IMR-90 (cell line): ENCODE results near the gene MTIF3.

ENCODE experiments used
- BHLHE40 ChIP-seq: fragments of 150-350 bp; IDR thresholded peaks from 2 replicates; pipeline ENCODE4 v1.6.1; 2016; ENCODE audit warnings: mild to moderate bottlenecking, low read depth, low read length
- CEBPB ChIP-seq: IDR thresholded peaks from 2 replicates; pipeline ENCODE4 v1.6.1; 2012; ENCODE audit warnings: low read depth, low read length, improper control_type of control experiment
- CTCF ChIP-seq: conservative IDR thresholded peaks from 2 replicates; pipeline ENCODE4 v1.5.1; 2012; ENCODE audit warnings: mild to moderate bottlenecking, low read depth, low read length, improper control_type of control experiment
- FOS ChIP-seq: fragments of 150-350 bp; IDR thresholded peaks from 2 replicates; pipeline ENCODE4 v1.6.1; 2016; ENCODE audit warnings: low read depth, low read length
- MAFK ChIP-seq: IDR thresholded peaks from 2 replicates; pipeline ENCODE4 v1.6.1; 2012; ENCODE audit warnings: low read depth, low read length, improper control_type of control experiment
- MAZ ChIP-seq: IDR thresholded peaks from 2 replicates; pipeline ENCODE4 v1.6.1; 2012; ENCODE audit warnings: low read depth, mild to moderate bottlenecking, low read length, improper control_type of control experiment, moderate library complexity, borderline replicate concordance
- POLR2A ChIP-seq: IDR thresholded peaks from 2 replicates; pipeline ENCODE4 v1.6.1; 2012; ENCODE audit warnings: mild to moderate bottlenecking, low read depth, low read length
- RAD21 ChIP-seq: IDR thresholded peaks from 2 replicates; pipeline ENCODE4 v1.6.1; 2012; ENCODE audit warnings: low read length, improper control_type of control experiment
- RCOR1 ChIP-seq: IDR thresholded peaks from 2 replicates; pipeline ENCODE4 v1.6.1; 2012; ENCODE audit warnings: mild to moderate bottlenecking, low read length, improper control_type of control experiment; ENCODE audit not compliant: insufficient replicate concordance
- RFX5 ChIP-seq: IDR thresholded peaks from 2 replicates; pipeline ENCODE4 v1.8.0; 2012; ENCODE audit warnings: low read depth, mild to moderate bottlenecking, low read length, moderate library complexity
- SMC3 ChIP-seq: fragments of 150-350 bp; IDR thresholded peaks from 2 replicates; pipeline ENCODE4 v1.6.1; 2016; ENCODE audit warnings: low read depth, mild to moderate bottlenecking, antibody characterized with exemption, low read length, moderate library complexity
- TF ChIP-seq, protein P1 (sequence below): fragments of 150-350 bp; IDR thresholded peaks from 2 replicates; pipeline ENCODE4 v1.6.1; 2017; ENCODE audit warnings: mild to moderate bottlenecking, antibody characterized with exemption, low read length, low read depth
- TF ChIP-seq, protein P2 (sequence below): fragments of 150-350 bp; IDR thresholded peaks from 2 replicates; pipeline ENCODE4 v1.6.1; 2016; ENCODE audit warnings: low read depth, mild to moderate bottlenecking, low read length, moderate library complexity, borderline replicate concordance

DNA sequence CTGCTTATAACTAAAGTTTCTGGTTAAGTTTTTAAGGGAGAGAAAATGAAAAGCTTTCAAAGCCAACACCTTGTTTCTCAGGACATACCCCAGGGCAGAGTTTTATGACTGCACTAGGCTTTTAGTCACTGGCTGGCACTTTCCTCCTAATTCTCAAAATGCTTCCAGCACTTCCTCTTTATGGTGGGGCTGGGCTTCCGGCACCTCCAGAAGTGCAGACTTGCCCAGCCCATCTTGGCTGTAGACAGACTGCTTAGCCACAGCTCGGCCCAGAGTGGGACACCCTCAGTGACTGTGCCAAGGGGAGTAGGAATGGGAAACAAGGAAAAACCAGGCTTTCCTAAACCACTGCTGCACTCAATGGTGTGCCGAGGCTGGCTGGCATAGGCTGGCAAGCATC, 49.2 kb downstream of the MTIF3 start:
- TF ChIP-seq POLR2A (no peak), RCOR1 (no peak), CTCF (no peak), RFX5 (no peak), SMC3 (no peak), BHLHE40 (no peak), CEBPB (no peak), MAZ (no peak), MAFK (no peak), FOS (no peak), RAD21 (no peak)
- TF ChIP-seq, protein P1, sequence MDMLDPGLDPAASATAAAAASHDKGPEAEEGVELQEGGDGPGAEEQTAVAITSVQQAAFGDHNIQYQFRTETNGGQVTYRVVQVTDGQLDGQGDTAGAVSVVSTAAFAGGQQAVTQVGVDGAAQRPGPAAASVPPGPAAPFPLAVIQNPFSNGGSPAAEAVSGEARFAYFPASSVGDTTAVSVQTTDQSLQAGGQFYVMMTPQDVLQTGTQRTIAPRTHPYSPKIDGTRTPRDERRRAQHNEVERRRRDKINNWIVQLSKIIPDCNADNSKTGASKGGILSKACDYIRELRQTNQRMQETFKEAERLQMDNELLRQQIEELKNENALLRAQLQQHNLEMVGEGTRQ, result no peak
- TF ChIP-seq, protein P2, sequence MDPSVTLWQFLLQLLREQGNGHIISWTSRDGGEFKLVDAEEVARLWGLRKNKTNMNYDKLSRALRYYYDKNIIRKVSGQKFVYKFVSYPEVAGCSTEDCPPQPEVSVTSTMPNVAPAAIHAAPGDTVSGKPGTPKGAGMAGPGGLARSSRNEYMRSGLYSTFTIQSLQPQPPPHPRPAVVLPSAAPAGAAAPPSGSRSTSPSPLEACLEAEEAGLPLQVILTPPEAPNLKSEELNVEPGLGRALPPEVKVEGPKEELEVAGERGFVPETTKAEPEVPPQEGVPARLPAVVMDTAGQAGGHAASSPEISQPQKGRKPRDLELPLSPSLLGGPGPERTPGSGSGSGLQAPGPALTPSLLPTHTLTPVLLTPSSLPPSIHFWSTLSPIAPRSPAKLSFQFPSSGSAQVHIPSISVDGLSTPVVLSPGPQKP, result no peak
